ENCODE results near the gene PSMG1.

DNA sequence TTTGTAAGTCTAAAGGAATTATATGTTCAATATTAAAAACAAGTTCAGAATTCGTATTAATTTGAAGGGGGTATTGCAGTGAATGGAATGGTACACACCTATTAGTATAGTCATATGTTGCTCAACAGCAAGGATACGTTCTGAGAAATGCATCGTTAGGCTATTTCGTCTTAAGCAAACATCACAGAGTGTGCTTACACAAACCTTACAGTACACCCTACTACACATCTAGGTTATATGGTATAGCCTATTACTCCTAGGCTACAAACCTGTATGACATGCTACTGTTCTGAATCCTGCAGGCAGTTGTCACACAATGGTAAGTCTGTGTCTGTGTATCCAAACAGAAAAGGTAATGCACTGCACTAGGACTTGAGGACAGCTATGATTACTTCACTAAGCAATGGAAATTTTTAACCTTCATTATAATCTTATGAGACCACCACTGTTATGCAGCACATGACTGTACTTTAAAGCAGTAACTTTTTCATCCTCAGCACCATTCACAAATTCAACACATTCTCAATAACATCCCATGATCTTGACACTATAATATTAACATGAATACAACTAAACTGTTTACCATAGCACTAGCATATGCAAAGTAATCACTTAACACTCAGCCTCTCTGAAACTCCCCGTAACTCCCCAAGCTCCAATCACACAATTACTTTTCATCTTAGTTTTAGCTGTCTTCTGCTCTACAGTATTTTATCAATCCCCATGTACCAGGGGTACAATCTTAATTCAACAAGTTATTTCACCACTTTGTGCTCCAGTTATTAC, 14.4 kb upstream of the PSMG1 start:
- TF ChIP-seq EZH2 (IDR thresholded peaks at IDR 0.05; ENCODE audit: low read depth): no peak
- TF ChIP-seq, protein P1, sequence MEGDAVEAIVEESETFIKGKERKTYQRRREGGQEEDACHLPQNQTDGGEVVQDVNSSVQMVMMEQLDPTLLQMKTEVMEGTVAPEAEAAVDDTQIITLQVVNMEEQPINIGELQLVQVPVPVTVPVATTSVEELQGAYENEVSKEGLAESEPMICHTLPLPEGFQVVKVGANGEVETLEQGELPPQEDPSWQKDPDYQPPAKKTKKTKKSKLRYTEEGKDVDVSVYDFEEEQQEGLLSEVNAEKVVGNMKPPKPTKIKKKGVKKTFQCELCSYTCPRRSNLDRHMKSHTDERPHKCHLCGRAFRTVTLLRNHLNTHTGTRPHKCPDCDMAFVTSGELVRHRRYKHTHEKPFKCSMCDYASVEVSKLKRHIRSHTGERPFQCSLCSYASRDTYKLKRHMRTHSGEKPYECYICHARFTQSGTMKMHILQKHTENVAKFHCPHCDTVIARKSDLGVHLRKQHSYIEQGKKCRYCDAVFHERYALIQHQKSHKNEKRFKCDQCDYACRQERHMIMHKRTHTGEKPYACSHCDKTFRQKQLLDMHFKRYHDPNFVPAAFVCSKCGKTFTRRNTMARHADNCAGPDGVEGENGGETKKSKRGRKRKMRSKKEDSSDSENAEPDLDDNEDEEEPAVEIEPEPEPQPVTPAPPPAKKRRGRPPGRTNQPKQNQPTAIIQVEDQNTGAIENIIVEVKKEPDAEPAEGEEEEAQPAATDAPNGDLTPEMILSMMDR (conservative IDR thresholded peaks at IDR 0.05): no peak

Data from PC-9 (cell line).